NOMO-1 treated with dmso at 0.1 percent for 144 hours (cell line): Measurements from ENCODE around the gene PSMC6.

ENCODE experiments used
- DNase-seq: peaks from one replicate; lab custom pipeline; 2025; ENCODE audit not compliant: unreplicated experiment; lab: John Stamatoyannopoulos, UW

PSMC6 gene

DNA sequence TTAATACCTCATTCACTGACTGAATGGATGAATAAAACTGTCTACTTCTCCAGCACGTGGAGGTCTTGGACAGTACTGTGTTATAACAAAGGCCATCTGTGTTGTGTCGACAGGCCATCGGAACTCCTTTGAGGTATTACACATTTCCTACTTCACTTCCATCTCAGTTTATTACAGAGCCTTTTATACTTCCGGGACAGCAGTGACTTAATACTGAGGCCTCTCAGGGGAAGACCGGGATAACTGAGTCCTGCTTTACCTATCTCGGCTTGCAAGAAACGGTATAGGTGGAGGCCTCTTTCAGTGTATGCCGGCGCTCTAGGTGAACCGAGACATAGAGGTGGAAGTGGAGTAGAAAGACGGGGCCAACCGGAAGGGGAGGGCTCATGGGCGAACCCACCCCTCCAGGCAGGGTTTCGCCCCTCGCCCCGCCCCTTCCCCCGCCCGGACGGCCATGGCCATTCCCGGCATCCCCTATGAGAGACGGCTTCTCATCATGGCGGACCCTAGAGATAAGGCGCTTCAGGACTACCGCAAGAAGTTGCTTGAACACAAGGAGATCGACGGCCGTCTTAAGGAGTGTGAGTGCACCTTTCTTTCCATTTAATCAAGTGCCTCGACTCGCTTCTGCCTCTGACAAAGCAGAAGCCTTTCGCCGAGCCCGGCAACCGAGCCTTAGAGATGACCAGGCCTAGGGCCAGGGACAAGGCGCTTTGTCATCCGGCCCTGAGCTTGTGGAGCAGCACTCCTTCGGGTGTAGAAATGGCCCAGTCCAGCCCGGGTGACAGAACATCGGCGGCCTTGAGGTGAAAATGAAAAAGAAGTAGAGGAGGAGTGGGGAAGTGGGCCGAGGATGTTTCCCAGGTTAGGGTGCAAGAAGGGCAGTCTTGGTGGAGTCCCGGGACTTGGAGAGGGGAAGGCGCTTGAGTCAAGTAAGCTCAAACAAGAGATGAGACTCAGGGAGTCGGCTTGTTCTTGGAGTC is at the start of gene PSMC6:
PSMC6 (plus strand) TSS at position 477 of the 983 bp plus-strand sequence; CDS start at position 497, 20 bp downstream.
- DNase-seq, result peak; percentile 87

DNA sequence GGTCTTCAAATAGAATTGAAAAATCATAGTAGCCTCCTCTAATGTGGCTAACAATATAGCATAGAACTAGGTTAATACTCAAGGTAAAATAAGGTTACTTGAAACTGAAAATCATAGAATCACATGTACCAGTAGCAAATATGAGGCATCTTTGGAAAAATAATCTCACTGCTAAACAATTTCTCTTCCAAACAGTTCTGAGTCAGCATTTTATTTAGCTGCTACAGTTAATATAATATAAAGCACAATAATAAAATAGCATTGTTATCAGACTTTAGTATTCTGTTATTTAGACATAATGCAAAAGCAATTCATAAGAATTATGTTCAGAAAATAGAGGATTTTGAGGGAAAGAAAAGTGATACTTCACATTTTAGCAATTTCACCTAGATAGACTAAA is 46.7 kb upstream of the PSMC6 start:
- no peak for DNase-seq

DNA sequence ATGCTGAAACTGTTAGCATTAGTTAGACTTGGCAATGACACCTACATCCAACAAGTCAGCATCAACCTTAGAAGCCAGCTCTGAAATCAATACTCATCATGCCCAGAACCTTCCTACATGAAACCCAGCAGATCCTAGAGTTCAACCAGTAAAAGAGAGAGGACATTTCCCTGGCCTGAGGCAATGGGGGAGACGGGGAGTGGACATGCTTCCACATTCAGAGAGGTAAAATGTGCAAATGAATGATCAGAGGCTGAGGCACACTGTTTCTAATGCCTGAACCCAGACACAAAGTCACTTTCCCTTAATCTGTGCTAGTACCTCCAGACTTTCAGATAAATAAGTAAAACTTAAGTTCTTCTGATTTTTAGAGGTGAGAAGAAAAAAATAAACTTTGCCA is 46.2 kb upstream of the PSMC6 start:
- DNase-seq, result no peak

DNA sequence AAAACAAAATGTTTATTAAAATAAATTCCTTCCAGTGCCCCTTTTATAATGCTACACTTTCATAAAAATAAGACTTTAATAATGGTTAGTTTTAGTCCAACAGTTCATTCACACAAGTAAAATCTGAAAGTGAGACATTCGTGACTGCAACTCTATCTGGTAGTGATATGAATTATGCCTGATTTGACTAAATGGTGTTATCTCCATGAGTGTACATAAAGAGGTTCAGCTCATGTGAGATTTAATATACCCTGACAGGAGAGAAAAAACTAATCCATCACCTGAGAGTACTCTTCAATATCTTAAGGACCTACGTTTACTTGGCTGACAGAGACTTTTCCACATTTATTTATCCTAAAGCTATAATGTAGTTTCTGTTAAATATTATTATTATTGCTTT is 45.7 kb upstream of the PSMC6 start:
- DNase-seq, result no peak

DNA sequence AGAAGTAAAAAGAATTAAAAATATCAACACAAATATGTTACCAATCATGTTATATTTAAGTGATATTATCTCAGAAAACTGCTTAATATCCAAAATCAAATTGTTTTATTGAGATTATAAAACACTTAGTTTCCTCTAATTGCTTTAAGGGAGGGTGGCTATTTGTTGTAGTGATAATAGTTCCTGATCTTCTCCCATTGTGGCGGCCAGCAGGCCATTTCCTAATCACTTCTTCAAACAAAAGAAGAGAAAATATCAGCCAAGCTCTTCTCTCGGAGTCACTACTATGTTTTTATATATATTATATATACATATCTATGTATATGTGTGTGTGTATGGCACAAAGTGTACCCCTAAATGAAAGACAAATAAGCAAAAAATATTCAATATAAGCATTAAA is 43.1 kb upstream of the PSMC6 start:
- no peak for DNase-seq

DNA sequence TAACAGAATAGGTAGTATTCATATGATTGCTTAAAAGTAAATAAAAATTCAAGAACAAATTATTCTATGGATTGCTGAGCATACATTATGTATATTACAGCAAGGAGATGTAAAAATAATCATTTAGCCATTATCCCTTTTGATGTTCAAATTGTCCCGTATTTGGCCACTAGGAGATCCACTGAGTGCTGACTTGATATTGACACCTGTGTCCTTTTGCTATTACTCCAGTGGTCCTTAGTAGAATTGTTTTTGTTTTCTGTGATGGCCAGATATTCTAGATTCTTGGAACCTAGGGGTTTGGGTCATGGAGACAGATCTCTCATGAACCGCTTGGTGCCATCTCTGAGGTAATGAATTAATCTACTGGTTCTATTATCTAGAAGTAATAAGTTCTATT is 28.4 kb upstream of the PSMC6 start:
- DNase-seq, result no peak

DNA sequence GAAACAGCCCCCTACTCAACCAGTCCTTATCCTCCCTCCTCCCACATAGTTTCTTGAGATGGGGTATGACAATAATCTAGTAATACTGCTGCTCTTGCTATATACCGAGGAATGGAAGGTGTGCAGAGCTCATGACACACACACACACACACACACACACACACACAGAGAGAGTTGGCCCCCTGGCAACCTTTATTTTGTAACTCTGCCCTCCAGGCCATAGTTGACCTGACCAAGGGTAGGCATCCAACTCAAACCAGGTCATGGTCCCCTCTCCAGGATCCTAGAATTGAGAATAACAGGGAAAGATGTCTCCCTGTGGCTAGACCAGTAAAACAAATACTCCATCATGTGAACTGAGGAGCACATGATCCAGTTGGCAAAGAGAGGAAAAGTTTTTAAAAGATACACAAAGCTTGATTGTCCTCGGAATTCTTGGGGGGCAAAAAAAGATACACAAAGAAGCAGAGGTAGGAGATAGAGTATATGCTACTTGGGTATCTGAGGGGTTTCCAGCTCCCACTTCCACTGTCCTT is 22.9 kb upstream of the PSMC6 start:
- DNase-seq, result no peak

DNA sequence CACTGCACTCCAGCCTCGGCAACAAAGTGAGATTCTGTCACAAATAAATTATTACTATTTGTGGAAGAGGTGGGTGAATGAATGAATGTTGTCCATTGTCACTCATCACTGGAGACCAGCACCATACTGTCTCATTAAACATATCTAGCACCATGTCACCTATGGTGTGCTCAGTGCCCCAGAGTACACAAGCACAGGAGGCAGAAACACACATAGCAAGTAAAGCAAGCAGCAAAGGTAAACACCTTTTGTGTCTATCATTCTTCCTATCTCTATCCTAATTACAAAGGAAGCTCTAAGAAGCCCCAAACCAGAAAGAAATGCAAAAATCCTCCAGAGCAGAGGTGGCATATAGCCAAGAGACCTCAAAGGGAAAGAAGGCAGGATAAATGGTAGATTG is 20.8 kb upstream of the PSMC6 start:
- DNase-seq, result no peak

DNA sequence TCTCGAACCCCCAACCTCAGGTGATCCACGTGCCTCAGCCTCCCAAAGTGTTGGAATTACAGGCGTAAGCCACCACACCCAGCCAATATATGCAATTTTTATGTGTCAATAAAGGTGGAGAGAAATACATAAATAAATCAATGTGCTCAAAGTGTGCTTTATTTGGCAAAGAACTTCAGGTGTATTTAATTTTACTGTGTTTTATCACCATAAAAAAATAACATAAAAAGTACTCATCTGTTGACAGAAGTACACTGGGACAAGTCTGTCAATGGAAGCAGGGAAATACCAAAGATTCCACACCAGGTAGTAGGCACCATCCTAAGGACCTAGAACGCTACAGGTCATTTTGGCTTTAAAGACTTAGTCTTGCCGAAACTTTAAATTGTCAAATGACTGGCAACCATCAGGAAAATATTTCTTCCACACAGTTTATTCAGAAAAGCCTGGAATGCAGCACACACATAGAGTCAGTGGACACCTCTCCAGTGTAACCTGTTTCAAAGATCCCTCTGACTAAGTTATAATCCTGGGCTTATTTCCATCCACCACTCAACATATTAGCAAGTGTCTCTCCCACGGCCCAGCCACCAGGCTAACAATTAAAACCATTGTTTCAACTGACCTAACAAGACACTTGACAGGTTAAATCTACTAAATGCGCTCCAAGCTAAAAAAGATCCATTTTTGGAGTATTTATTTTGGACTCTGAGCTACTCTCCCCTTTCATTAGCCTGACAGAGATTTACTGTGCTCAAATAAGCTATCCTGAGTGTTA is 15.8 kb upstream of the PSMC6 start:
- DNase-seq, result no peak

DNA sequence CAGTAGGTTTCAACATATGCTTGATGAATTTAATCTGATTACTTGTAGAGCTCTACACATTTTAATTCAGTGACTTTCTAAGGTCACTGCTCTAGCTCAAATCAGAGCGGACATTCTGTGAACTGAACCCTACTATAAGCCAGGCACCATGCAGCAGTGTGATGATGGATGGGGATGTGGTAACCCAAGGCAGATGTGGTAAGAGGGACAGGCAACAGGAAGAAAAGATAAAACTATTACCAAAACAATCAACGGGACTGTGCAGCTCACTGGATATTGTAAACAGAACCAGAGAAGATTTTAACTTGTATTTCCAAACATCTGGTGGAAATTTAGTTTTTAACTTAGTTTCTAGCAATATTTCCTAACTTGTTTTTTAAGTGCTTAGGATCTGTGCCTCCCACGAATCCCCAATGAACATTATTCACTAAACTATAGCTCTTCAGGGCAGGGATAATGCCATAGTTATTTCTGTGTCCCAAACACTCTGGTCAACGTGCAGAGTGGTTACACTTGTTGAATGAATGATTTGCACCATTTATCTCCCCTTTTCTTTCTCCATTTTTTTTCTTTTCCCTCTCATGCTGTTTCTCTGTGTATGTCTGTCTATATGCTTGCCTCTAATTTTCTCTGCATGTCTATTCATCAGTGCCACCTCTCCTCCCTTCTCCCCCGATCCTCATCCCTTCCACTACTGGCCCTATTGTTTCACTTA is 14.6 kb upstream of the PSMC6 start:
- DNase-seq, result peak; percentile 21

DNA sequence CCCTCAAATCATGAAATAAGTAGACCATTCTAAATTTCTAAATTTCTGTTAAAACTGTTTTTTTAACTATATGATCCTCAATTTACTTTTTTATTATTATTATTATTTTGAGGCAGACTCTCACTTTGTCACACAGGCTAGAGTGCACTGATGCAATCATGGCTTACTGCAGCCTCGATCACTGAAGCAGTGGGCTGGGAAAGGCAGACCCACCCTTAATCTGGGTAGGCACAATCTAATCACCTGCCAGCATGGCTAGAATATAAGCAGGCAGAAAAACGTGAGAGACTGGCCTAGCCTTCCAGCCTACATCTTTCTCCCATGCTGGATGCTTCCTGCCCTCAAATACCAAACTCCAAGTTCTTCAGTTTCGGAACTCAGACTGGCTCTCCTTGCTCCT is 14.0 kb upstream of the PSMC6 start:
- no peak for DNase-seq

DNA sequence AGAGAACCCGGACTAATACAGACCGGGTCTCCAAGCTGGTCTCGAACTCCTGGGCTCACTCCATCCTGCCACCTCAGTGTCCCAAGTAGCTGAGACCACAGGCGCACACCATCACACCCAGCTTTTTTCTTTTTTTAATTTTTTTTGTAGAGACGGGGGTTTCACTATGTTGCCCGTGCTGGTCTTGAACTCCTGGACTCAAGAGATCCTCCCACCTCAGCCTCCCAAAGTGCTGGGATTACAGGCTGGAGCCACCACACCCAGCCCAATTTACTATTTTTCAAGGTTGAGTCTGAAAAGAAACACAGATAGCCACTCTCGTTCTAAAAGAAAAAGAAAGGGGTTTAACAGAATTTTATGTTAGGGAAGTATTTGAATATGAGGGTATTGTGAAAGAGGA is 13.5 kb upstream of the PSMC6 start:
- DNase-seq, result no peak

DNA sequence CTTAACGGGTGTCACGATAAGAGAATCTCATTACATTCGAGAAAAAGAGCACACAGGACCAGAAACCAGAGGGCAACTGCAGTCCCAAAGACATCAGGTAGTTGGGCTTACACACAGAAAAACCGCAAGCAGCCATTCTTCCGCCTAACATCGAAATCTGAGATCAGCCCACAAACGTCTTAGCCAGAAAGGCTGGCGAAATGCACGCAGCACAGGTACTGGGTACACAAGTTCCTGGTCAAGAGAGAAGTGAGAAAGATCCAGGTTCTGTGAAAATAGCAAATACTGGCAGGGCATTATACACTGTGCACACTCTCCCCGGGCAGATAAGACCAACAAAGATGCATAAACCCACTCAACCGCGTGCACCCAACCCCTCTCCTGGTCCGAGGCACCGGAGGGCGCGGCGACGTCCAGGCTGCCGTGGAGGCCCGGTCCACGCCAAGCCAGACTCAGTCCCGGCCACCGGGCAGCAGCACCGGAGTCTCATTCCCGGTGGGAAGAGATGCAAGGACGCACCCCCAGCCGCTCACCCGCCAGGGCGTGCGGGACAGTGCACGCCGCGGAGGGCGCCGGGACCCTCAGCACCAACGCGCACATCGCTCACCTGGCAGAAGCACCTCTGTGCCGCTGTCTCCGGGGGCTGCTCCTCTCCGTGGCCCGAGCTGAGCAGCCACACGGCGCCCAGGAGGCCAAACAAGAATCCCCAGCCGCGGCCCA is 12.1 kb upstream of the PSMC6 start:
- peak; percentile 73 for DNase-seq

DNA sequence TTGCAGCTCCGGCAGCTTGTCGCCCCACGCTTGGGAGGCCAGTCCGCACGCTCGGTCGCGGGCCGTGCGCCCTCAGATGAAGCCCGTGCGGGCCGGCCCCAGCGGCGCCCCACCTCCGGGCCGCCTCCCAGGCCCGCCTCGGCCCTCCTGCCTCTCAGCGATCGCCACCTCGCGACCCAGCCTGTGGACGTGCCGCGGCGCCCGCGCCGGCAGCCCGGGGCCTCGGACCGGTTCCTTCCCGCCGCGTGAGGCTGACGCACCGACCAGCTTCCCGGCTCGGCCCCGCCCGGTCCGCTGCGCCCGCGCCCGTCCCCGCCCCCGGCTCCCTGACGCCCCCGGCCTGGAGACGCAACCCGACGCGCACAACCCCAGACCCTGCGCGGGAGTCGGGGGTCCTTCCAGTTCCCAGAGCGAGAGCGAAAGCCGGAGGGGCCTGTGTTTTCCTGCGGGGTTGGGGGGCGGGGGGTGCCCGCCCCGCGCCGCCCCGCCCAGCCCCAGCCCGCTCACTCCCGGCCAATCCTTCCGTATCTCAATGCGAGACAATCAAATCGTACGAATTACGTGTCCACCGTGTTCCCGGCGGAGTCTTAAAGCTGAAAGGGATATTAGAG is 11.4 kb upstream of the PSMC6 start, which contains the start of gene ERO1A:
ERO1A (minus strand) TSS at position 78 of the 611 bp plus-strand sequence; CDS start at position 1, 77 bp downstream.
- peak; percentile 50 for DNase-seq

DNA sequence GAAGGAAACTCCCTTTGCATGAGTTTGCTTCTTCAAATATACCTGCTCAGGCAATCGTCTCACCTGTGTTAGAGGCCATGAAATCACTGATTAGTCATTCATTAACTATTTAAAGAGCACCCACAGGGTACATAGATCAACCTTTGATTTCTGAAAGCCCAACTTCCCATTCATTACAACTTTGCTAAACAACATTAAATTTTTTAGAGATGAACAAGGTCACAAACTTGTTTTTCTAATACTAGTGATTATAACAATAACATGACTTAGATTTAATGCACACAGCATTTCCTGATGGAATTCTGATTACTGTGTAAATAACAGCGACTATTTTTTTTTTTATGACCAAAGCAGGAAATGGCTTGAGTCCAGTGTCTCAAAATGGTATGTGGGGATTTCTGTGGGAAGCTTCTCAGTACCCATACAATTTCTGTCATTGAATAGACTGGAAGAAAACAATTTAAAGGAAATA is 6.3 kb upstream of the PSMC6 start:
- DNase-seq, result no peak

DNA sequence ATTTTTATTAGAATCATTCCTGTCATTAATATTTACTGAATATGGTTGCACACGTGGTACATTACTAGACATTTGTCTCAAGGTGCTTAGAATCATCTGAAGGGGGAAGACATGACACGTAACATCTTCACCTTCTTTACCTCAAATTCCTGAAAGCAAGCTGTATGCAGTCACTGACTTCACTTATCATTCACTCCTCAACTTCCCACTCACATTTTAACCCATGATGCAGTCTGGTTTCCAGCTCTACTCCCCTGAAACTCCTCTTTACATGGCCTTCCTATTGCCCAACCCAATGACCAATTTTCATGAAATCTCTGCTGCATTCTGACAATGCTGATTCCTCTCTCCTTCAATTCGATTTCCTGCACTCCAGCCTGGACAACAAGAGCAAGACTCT is 5.8 kb upstream of the PSMC6 start:
- DNase-seq, result no peak

DNA sequence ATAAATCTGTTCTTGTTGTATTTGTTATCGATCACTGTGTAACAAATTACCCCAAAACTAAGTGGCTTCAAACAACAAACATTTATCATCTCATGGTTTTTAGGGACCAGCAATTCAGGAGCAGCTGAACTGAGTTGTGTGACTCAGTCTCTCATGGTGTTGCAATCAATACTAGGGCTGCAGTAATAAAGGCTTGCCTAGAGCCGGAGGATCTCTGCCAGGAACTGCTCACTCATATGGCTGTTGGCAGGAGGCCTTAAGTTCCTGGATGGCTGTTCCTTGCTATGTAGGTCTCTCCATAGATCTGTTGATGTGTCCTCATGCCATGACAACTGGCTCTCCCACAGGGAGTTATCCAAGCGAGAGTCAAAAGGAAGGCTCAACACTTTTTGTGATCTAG is 3.8 kb upstream of the PSMC6 start:
- DNase-seq, result no peak

DNA sequence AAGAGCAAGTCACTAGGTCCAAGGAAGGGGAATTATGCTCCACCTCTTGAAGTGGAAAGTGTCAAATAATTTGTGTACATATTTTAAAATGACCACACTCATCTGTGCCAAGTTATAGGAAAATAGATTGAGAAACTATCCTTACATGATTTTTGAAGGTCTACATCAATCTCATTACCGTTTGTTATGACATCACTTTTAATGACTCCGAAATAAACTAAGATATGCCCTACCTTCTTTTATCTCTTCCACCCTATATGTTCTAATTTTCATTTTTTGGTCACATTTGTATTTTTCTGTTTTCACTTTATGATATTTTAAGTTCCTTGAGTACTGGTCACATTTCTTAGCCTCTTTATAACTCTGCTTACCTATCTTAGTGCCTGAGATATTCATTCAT is 3.3 kb upstream of the PSMC6 start:
- no peak for DNase-seq

DNA sequence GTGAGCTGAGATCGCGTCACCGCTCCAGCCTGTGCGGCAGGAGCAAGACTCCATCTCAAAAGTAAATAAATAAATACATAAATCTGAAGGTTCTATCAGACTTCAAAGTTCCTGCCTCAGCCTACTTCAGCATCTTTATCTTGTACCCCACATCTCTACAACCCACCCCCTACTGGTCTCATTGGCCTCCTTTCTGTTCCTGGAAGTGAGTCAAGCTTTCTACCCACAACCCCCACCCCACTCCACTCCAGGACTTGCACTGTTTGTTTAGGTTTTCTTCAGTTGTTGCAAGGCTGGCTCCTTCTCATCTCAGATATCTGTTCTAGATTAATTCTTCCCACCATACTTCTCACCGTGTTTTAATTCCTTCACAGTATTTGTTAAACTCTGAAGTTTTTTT is 714 bp upstream of the PSMC6 start:
- no peak for DNase-seq

DNA sequence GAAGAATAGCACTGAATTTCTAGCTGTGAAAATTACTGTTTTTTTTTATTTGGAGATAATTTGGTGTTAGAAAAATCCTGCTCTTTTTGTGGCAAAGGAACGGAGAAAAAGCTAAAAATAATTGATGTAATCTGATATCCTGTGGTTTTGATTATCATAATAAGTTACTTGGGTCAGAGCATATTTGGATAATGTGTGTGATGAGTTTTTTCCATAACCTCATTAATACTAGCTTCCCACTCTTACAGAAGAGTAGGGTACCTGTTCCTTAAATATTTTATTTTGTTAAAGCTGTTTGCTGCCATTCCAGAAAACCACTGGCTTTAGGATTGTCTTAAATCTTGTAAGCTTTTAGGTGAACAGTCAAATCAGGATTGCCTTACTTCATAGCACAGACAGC is 4.7 kb downstream of the PSMC6 start:
- no peak for DNase-seq
